ENCODE data around the gene SEC11A. TPM values are rescaled to one million over a fixed set of nuclear protein-coding genes. Genes with fewer than 3 reads are reported as not detected.

The SEC11A gene
- total and polyA plus RNA-seq, 11 donors: 55.7 to 152 (median 73.3) TPM

- H3K27ac ChIP-seq: peak overlapping the region in 3 of 12 donors; percentile 6 to 47 (median 17)
- 74 to 84% (median 83%) methylated on average over 5 of the region's 5 CpGs for WGBS, 4 donors
- intact Hi-C loops (cut with DNase I): loop anchor here in 1 of 10 donors (10.0 kb wide), 1 partner anchor 109 kb away; no protein-coding TSS in a partner anchor
Measured at GRCh38 chr15:84685304-84685703, 30.6 kb downstream of the SEC11A start.

GRCh38 chr15:84684092-84684491, 31.8 kb downstream of the SEC11A start:
- WGBS, 4 donors: 19 to 84% (median 54%) methylated on average over 1 of the region's 1 CpG
- H3K36me3 ChIP-seq: peaks cover 0 to 95% (median 69%) of the 10 kb centered on the region in 9 donors

More at GRCh38 chr15:84685304-84685703, 30.6 kb downstream of the SEC11A start:
- H3K27me3 ChIP-seq: no peaks in the 10 kb centered on the region
- no peak overlapping the region for H3K4me3 ChIP-seq
- peak in 3 of 4 donors; percentile 42 to 97 (median 87) for ATAC-seq
- DNase-seq: peak in 3 of 5 donors; percentile 10 to 70 (median 68)
- H3K36me3 ChIP-seq: peaks cover 0 to 95% (median 69%) of the 10 kb centered on the region in 9 donors
- H3K4me1 ChIP-seq: peaks cover 0 to 8% (median 0%) of the 10 kb centered on the region in 12 donors
- TF ChIP-seq POLR2A (IDR thresholded peaks at IDR 0.05) (no peak), CTCF (IDR thresholded peaks at IDR 0.05) (no peak)
- no peaks in the 10 kb centered on the region for H3K9me3 ChIP-seq

GRCh38 chr15:84681831-84682230, 34.1 kb downstream of the SEC11A start:
- 75 to 91% (median 88%) methylated on average over 3 of the region's 3 CpGs for WGBS, 4 donors
- Histone ChIP-seq H3K27ac (no peak overlapping the region), H3K27me3 (no peaks in the 10 kb centered on the region), H3K36me3 (peaks cover 0 to 93% (median 72%) of the 10 kb centered on the region in 9 donors), H3K4me1 (peaks cover 0 to 8% (median 0%) of the 10 kb centered on the region in 12 donors), H3K9me3 (no peaks in the 10 kb centered on the region), H3K4me3 (no peak overlapping the region)
- no peak for TF ChIP-seq CTCF (IDR thresholded peaks at IDR 0.05)
- TF ChIP-seq POLR2A (IDR thresholded peaks at IDR 0.05): no peak
- intact Hi-C loops (cut with DNase I): loop anchor here in 1 of 10 donors (10.0 kb wide), 1 partner anchor 113 kb away; no protein-coding TSS in a partner anchor
- ATAC-seq: no peak
- no peak for DNase-seq

More at GRCh38 chr15:84684092-84684491, 31.8 kb downstream of the SEC11A start:
- TF ChIP-seq POLR2A (IDR thresholded peaks at IDR 0.05) (no peak), CTCF (IDR thresholded peaks at IDR 0.05) (no peak)
- intact Hi-C loops (cut with DNase I): loop anchor here in 1 of 10 donors (10.0 kb wide), 1 partner anchor 111 kb away; no protein-coding TSS in a partner anchor
- Histone ChIP-seq H3K4me1 (peaks cover 0 to 8% (median 0%) of the 10 kb centered on the region in 12 donors), H3K4me3 (no peak overlapping the region), H3K27ac (no peak overlapping the region), H3K9me3 (no peaks in the 10 kb centered on the region), H3K27me3 (no peaks in the 10 kb centered on the region)
- ATAC-seq (no peak), DNase-seq (no peak)

GRCh38 chr15:84671211-84671610, 44.7 kb downstream of the SEC11A start:
- intact Hi-C loops (cut with DNase I): no loop called here
- H3K27ac ChIP-seq: no peak overlapping the region
- ATAC-seq (no peak), DNase-seq (no peak)
- no peak for TF ChIP-seq POLR2A (IDR thresholded peaks at IDR 0.05)
- no peak for TF ChIP-seq CTCF (IDR thresholded peaks at IDR 0.05)
- H3K4me1 ChIP-seq: no peaks in the 10 kb centered on the region
- peaks cover 0 to 86% (median 67%) of the 10 kb centered on the region in 9 donors for H3K36me3 ChIP-seq
- H3K27me3 ChIP-seq: no peaks in the 10 kb centered on the region
- no peak overlapping the region for H3K4me3 ChIP-seq
- H3K9me3 ChIP-seq: no peaks in the 10 kb centered on the region
